Ovary (tissue), 9 donors: ENCODE results near the gene C14orf93. TPM values are rescaled to one million over a fixed set of nuclear protein-coding genes. Genes with fewer than 3 reads are reported as not detected.

Source experiments
- DNase-seq, 5 donors: peaks; one replicate each; pipeline ENCODE4 v3.0.0-alpha.2; 2019 to 2020
- H3K27ac ChIP-seq, 2 donors: fragments of 200-600 bp; one replicate each; pipeline versions ENCODE4 v1.5.1 to v1.8.0; 2019 to 2022
- H3K27me3 ChIP-seq: fragments of 200-600 bp; one replicate; pipeline ENCODE4 v1.8.0; 2022
- H3K36me3 ChIP-seq: fragments of 200-600 bp; sonication (generic); one replicate; pipeline ENCODE4 v1.5.1; 2019
- H3K4me1 ChIP-seq: one replicate; pipeline ENCODE4 v1.8.1; 2013; ENCODE audit warnings: mild to moderate bottlenecking, moderate library complexity; ENCODE audit not compliant: insufficient read depth
- H3K4me3 ChIP-seq: fragments of 200-600 bp; sonication (generic); one replicate; pipeline ENCODE4 v1.5.1; 2017
- H3K9me3 ChIP-seq, 2 donors: fragments of 200-600 bp in 1 of 2; sonication (generic) in 1 of 2; one replicate each; pipeline versions ENCODE4 v1.5.1 to v1.8.1; 2013 to 2019; ENCODE audit warnings: mild to moderate bottlenecking in 1 of 2, moderate library complexity in 1 of 2
- CTCF ChIP-seq, 3 donors: fragments of 450-650 bp in 2 of 3; fragments of 200-600 bp in 1 of 3; IDR thresholded peaks; one replicate each; pipeline versions ENCODE4 v1.5.1 to v1.8.0; 2016 to 2022; ENCODE audit warnings: antibody characterized with exemption in 3 of 3, mild to moderate bottlenecking in 1 of 3
- EP300 ChIP-seq: sonication (generic); formaldehyde crosslinking; IDR thresholded peaks from one replicate; pipeline ENCODE4 v1.6.1; 2017; ENCODE audit warnings: antibody characterized with exemption
- POLR2A ChIP-seq: fragments of 450-650 bp; IDR thresholded peaks from one replicate; pipeline ENCODE4 v1.6.1; 2017; ENCODE audit warnings: antibody characterized with exemption, mild to moderate bottlenecking, moderate library complexity
- WGBS, 3 donors: extraction: QIAGEN DNeasy Blood & Tissue Kit in 1 of 3; methylation state at CpG; one replicate each; pipeline versions ENCODE4 v1.1.5 to v1.1.7; 2013 to 2017; 5-methylcytosine and 5-hydroxymethylcytosine counted together
- intact Hi-C, 4 donors: fragments of 100-400 bp; cut with DNase I; formaldehyde crosslinking; loops; one replicate each; pipeline versions ENCODE4 v1.11.0 to v1.15.1; 2022 to 2023
- polyA plus RNA-seq, 2 donors: library from polyadenylated mRNA; stranded (reverse); fragments of 200-250 nt in 1 of 2; fragments of 350-450 nt in 1 of 2; fragmentation: Illumina TruSeq in 1 of 2; extraction: RNeasy Lipid Tissue Mini Kit (QIAGEN cat#74804) in 1 of 2; gene quantifications; one replicate each; pipeline ENCODE4 v1.2.3, GENCODE V29; 2013 to 2014
- total RNA-seq, 7 donors: library from RNA; depleted of rRNA in 2 of 7; stranded (reverse); fragments of >200 nt in 2 of 7; fragmentation: NEBNext Ultra II Directional in 3 of 7; extraction: Animal tissue kit (Norgen Biotek cat#: 25700) in 3 of 7; gene quantifications; one replicate each; pipeline versions ENCODE4 v1.1.0 to v1.2.4, GENCODE V29; 2016 to 2023
- donor health status: DM: no; HTN: no; CAD: no; lungs with moderate emphysema.
- donor health status: DM: no; HTN: no; CAD: no.
- donor health status: Bipolar disorder and iron deficiency.
- donor health status: DM: yes; HTN: yes; CAD: no.
- donor health status: DM: no; HTN: no; CAD: no.
- donor health status: DM: yes; HTN: yes; CAD: no.

Gene C14orf93
- total and polyA plus RNA-seq, 9 donors = 7.2 to 12.7 (median 10.8) TPM

GRCh38 chr14:23035303-23036144 lies 25.6 kb upstream of the C14orf93 start:
- Histone ChIP-seq H3K9me3 (no peaks in the 10 kb centered on the region), H3K36me3 (no peaks in the 10 kb centered on the region), H3K4me3 (peak overlapping the region; percentile 66), H3K27me3 (no peaks in the 10 kb centered on the region), H3K27ac (peak overlapping the region in 1 of 2 donors; percentile 94), H3K4me1 (peaks cover 4% of the 10 kb centered on the region)
- DNase-seq = no peak
- intact Hi-C loops = no loop called here
- 61 to 63% (median 62%) methylated on average over 14 of the region's 14 CpGs for WGBS, 3 donors
- TF ChIP-seq CTCF (IDR thresholded peaks at IDR 0.05) (peak in 2 of 3 donors; percentile 15 to 35), EP300 (no peak)

DNA sequence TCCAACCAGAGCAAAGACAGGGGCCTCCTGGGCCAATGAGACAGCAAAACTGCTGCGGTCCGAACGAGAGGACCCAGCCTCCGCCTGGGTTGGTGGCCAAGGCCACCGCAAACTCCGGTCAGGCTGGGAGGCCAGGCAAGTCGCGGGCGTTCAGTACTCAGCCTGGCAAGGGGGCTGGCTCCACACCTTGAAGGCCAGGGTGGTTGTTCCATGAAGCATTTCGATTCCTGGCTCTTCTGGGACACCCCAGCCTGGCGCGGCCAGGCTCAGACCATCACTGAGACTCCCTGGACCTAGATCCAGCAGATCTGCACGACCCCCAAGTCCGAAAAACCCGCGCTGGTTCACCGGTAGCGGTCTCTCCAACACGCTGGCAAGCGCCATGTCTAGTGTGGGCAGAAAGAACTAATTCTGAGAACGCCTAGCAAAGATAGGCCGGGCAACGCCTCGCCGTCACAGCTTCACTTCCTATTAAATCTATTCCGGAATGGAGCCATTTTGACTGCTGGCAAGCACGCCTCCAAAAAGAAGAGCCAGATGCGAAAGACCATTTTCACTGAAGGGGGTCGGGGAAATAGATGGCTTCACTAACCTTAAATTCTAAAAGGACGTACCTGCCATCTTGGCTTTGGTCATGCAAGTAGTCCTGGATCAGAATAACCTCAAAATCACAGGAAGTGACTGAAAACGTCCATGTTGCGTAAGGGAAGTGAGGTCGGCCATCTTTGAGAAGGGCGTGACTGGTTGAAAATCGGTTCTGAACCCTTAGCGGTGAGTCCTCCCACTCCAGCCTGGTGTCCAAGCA lies 24.8 kb upstream of the C14orf93 start, which contains the start of gene PSMB5:
PSMB5 (minus strand) TSS at position 403 of the 805 bp plus-strand sequence; CDS start at position 384, 19 bp downstream.
- no peak for TF ChIP-seq EP300
- Histone ChIP-seq H3K27ac (peak within 1 kb of the TSS; percentile 54 to 94), H3K36me3 (no peaks in the 10 kb centered on the region), H3K9me3 (no peaks in the 10 kb centered on the region), H3K27me3 (no peaks in the 10 kb centered on the region), H3K4me1 (peaks cover 4% of the 10 kb centered on the region), H3K4me3 (peak within 1 kb of the TSS; percentile 66)
- intact Hi-C loops = no loop called here
- peak; percentile 84 to 92 (median 86) for DNase-seq
- 0 to 1% (median 0%) methylated on average over 36 of the region's 36 CpGs for WGBS, 3 donors

DNA sequence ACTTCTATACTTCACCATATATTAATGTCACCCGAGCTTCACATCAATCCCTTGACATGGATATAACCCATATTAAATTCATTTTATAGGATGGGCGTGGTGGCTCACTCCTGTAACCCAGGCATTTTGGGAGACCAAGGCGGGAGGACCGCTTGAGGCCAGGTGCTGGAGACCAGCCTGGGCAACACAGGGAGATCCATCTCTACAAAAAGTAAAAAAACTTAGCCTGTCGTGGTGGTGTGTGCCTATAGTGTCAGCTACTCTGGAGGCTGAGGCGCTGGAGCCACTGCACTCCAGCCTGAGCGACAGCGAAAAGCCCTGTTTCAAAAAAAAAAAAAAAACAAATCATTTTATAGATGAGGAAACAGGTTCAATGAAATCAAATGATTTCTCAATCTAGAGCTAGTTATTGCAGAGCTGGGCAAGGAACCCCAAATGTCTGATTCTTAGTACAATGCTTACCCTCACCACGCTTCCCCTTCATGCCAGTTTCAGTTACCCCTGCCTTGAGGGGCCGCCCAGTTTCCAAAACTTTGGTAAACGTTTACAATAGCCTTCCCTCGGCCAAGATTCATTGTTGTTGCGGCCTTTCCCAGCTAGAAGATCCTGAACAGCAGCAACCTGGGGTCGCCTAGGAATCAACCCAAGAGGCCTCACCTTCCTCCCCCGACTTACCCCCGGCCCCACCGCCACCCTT lies 24.0 kb upstream of the C14orf93 start:
- intact Hi-C loops = no loop called here
- Histone ChIP-seq H3K27ac (peak overlapping the region; percentile 54 to 94), H3K27me3 (no peaks in the 10 kb centered on the region), H3K4me1 (peaks cover 4% of the 10 kb centered on the region), H3K9me3 (no peaks in the 10 kb centered on the region), H3K4me3 (peak overlapping the region; percentile 66), H3K36me3 (no peaks in the 10 kb centered on the region)
- 32 to 37% (median 36%) methylated on average over 17 of the region's 17 CpGs for WGBS, 3 donors
- no peak for TF ChIP-seq CTCF (IDR thresholded peaks at IDR 0.05)
- DNase-seq = no peak

- Histone ChIP-seq H3K36me3 (no peaks in the 10 kb centered on the region), H3K27me3 (no peaks in the 10 kb centered on the region), H3K4me3 (no peak overlapping the region), H3K4me1 (peaks cover 4% of the 10 kb centered on the region), H3K27ac (no peak overlapping the region), H3K9me3 (no peaks in the 10 kb centered on the region)
- 91 to 94% (median 93%) methylated on average over 10 of the region's 10 CpGs for WGBS, 3 donors
- TF ChIP-seq CTCF (IDR thresholded peaks at IDR 0.05) = no peak
- no peak for TF ChIP-seq EP300
- no peak for TF ChIP-seq POLR2A
- DNase-seq = no peak
- intact Hi-C loops = no loop called here
Measured at GRCh38 chr14:23033251-23033727, 23.3 kb upstream of the C14orf93 start.
